Measurements from ENCODE around the gene EPN2. TPM values are rescaled to one million over a fixed set of nuclear protein-coding genes. Genes with fewer than 3 reads are reported as not detected.

EPN2 gene
- total RNA-seq, 1 experiment from 2014 or later: 73.1 TPM

- no peak for TF ChIP-seq SIN3A (IDR thresholded peaks at IDR 0.05; ENCODE audit: low read depth)
- no peak for TF ChIP-seq FOSL1 (IDR thresholded peaks at IDR 0.05; ENCODE audit: low read depth)
- TF ChIP-seq ZFX (IDR thresholded peaks at IDR 0.05): no peak
- TF ChIP-seq REST (IDR thresholded peaks at IDR 0.05; ENCODE audit: low read depth): no peak
- Histone ChIP-seq H4K20me1 (ENCODE audit: insufficient read depth) (no peaks in the 10 kb centered on the region), H3K79me2 (ENCODE audit: insufficient read depth, low read length) (no peaks in the 10 kb centered on the region), H3K36me3 (ENCODE audit: control insufficient read depth in 1 of 2, insufficient read depth in 2 of 2, low read length in 2 of 2) (peaks cover 5 to 13% of the 10 kb centered on the region in 2 experiments; a peak in 3 of 4 replicates), H3K4me1 (ENCODE audit: control insufficient read depth in 1 of 2, insufficient read depth in 2 of 2, low read length in 2 of 2) (peaks cover 13 to 22% of the 10 kb centered on the region in 2 experiments), H3K4me3 (replicated peaks in 1 of 2; ENCODE audit: low read depth in 1 of 2, low read length in 2 of 2) (no peak overlapping the region), H3K9me2 (ENCODE audit: insufficient read depth) (no peaks in the 10 kb centered on the region), H3K9ac (ENCODE audit: low read length) (no peak overlapping the region), H3K4me2 (ENCODE audit: low read length) (no peak overlapping the region), H2AFZ (ENCODE audit: low read depth, low read length, poor library complexity, severe bottlenecking) (no peak overlapping the region), H3K27ac (ENCODE audit: low read depth, low read length) (no peak overlapping the region), H3K9me3 (ENCODE audit: control insufficient read depth in 1 of 2, insufficient read depth in 1 of 2, low read depth in 1 of 2, low read length in 2 of 2) (0 out of 4 replicates have a peak, but pooled peaks cover 0 to 3% of the 10 kb centered on the region in 2 experiments), H3K27me3 (ENCODE audit: insufficient read depth, low read length) (no peaks in the 10 kb centered on the region)
- ChIA-PET POLR2A (no interaction called here), CTCF (no interaction called here), RAD21 (ENCODE audit: low non-redundant PET in 1 of 2, low total read pairs in 2 of 2, uncharacterized antibody in 2 of 2, unreplicated experiment in 2 of 2) (no interaction called here)
- DNase-seq (ENCODE audit: low read depth, low spot score) (no peak), ATAC-seq (no peak)
- intact Hi-C loops (cut with micrococcal nuclease): no loop called here
- no TSS peak for BruUV-seq (replicated peaks)
Measured at GRCh38 chr17:19319771-19320505, 82.8 kb downstream of the EPN2 start.

- RAD21 ChIA-PET (ENCODE audit: low non-redundant PET in 1 of 2, low total read pairs in 2 of 2, uncharacterized antibody in 2 of 2, unreplicated experiment in 2 of 2): no interaction called here
- peaks cover 14 to 28% of the 10 kb centered on the region in 2 experiments for H3K4me1 ChIP-seq (ENCODE audit: control insufficient read depth in 1 of 2, insufficient read depth in 2 of 2, low read length in 2 of 2)
- peaks cover 5 to 8% of the 10 kb centered on the region in 2 experiments; a peak in 3 of 4 replicates for H3K36me3 ChIP-seq (ENCODE audit: control insufficient read depth in 1 of 2, insufficient read depth in 2 of 2, low read length in 2 of 2)
- ATAC-seq (no peak), DNase-seq (ENCODE audit: low read depth, low spot score) (no peak)
- intact Hi-C loops (cut with micrococcal nuclease): no loop called here
- H3K27ac ChIP-seq (ENCODE audit: low read depth, low read length): no peak overlapping the region
- no peak overlapping the region for H3K4me2 ChIP-seq (ENCODE audit: low read length)
- no peaks in the 10 kb centered on the region for H4K20me1 ChIP-seq (ENCODE audit: insufficient read depth)
- no peak overlapping the region for H3K4me3 ChIP-seq (replicated peaks in 1 of 2; ENCODE audit: low read depth in 1 of 2, low read length in 2 of 2)
- CTCF ChIA-PET: no interaction called here
- no peak overlapping the region for H3K9ac ChIP-seq (ENCODE audit: low read length)
- BruUV-seq (replicated peaks): no TSS peak
- H3K9me3 ChIP-seq (ENCODE audit: control insufficient read depth in 1 of 2, insufficient read depth in 1 of 2, low read depth in 1 of 2, low read length in 2 of 2): 0 out of 4 replicates have a peak, but pooled peaks cover 4 to 5% of the 10 kb centered on the region in 2 experiments
- TF ChIP-seq YY1 (IDR thresholded peaks at IDR 0.05; ENCODE audit: extremely low read depth, insufficient replicate concordance, low read depth, low read length): no peak
- TF ChIP-seq CTCF (IDR thresholded peaks at IDR 0.05 in 2 of 3, conservative IDR thresholded peaks at IDR 0.05 in 1 of 3; ENCODE audit: borderline replicate concordance in 1 of 3, insufficient read depth in 1 of 3, low read depth in 2 of 3, low read length in 2 of 3): no peak
- no peak for TF ChIP-seq CEBPB (IDR thresholded peaks at IDR 0.05; ENCODE audit: low read depth)
- no peak for TF ChIP-seq ZFX (IDR thresholded peaks at IDR 0.05)
- no peaks in the 10 kb centered on the region for H3K27me3 ChIP-seq (ENCODE audit: insufficient read depth, low read length)
- POLR2A ChIA-PET: no interaction called here
- no peaks in the 10 kb centered on the region for H3K9me2 ChIP-seq (ENCODE audit: insufficient read depth)
- H3K79me2 ChIP-seq (ENCODE audit: insufficient read depth, low read length): no peaks in the 10 kb centered on the region
- H2AFZ ChIP-seq (ENCODE audit: low read depth, low read length, poor library complexity, severe bottlenecking): no peak overlapping the region
Measured at GRCh38 chr17:19320876-19321275, 83.7 kb downstream of the EPN2 start.
